Neural cell (in vitro differentiated cells): ENCODE results near the gene IL12B. TPM values are rescaled to one million over a fixed set of nuclear protein-coding genes. Genes with fewer than 3 reads are reported as not detected.

ENCODE experiments used
- H2AFZ ChIP-seq: fragments of 200-600, 300-800 bp; sonication (generic), shearing (Covaris generic); 2 replicates; pipeline ENCODE4 v1.6.0; 2014; ENCODE audit warnings: low read depth, mild to moderate bottlenecking, antibody characterized with exemption, low read length, moderate library complexity
- H3F3A ChIP-seq: fragments of 200-600 bp; shearing (Covaris generic); 2 replicates; pipeline ENCODE4 v1.6.1; 2016; ENCODE audit warnings: mild to moderate bottlenecking, moderate library complexity, mixed read lengths, antibody characterized with exemption, low read length; ENCODE audit not compliant: insufficient read depth, poor library complexity, severe bottlenecking
- H3K27ac ChIP-seq: fragments of 200-600, 300-800 bp; sonication (generic), shearing (Covaris generic); 2 replicates; pipeline ENCODE4 v1.5.1; 2014; ENCODE audit warnings: mild to moderate bottlenecking, low read length, moderate library complexity
- H3K27me3 ChIP-seq: fragments of 300-800, 200-600 bp; sonication (generic), shearing (Covaris generic); 2 replicates; pipeline ENCODE4 v1.6.0; 2014; ENCODE audit warnings: mild to moderate bottlenecking, low read depth, low read length, moderate library complexity; ENCODE audit not compliant: insufficient read depth
- H3K36me3 ChIP-seq: fragments of 300-800, 200-600 bp; sonication (generic), shearing (Covaris generic); 2 replicates; pipeline ENCODE4 v1.5.1; 2014; ENCODE audit warnings: mild to moderate bottlenecking, antibody characterized with exemption, low read length, moderate library complexity; ENCODE audit not compliant: insufficient read depth
- H3K4me2 ChIP-seq: fragments of 300-800, 200-600 bp; sonication (generic), shearing (Covaris generic); 2 replicates; pipeline ENCODE4 v1.6.0; 2014; ENCODE audit warnings: mild to moderate bottlenecking, low read length
- H3K4me3 ChIP-seq: fragments of 300-800, 200-600 bp; sonication (generic), shearing (Covaris generic); 2 replicates; pipeline ENCODE4 v1.5.1; 2014; ENCODE audit warnings: mild to moderate bottlenecking, low read length, moderate library complexity
- H3K79me2 ChIP-seq: fragments of 200-600 bp; shearing (Covaris generic); replicated peaks from 2 replicates; pipeline ENCODE4 v1.6.0; 2014; ENCODE audit warnings: mild to moderate bottlenecking, low read length, moderate library complexity; ENCODE audit not compliant: insufficient read depth
- H3K9ac ChIP-seq: fragments of 300-800, 200-600 bp; sonication (generic), shearing (Covaris generic); 2 replicates; pipeline ENCODE4 v1.6.1; 2016; ENCODE audit warnings: mild to moderate bottlenecking, low read length, mixed read lengths
- H3K9me2 ChIP-seq: fragments of 200-600 bp; shearing (Covaris generic); 2 replicates; pipeline ENCODE4 v1.6.1; 2016; ENCODE audit warnings: mild to moderate bottlenecking, low read length, mixed read lengths; ENCODE audit not compliant: insufficient read depth
- H3K9me3 ChIP-seq: fragments of 200-600, 300-800 bp; sonication (generic), shearing (Covaris generic); 2 replicates; pipeline ENCODE4 v1.6.1; 2016; ENCODE audit warnings: mild to moderate bottlenecking, mixed run types, low read length, moderate library complexity, mixed read lengths
- H4K20me1 ChIP-seq: fragments of 200-600 bp; shearing (Covaris generic); 2 replicates; pipeline ENCODE4 v1.6.1; 2016; ENCODE audit warnings: mild to moderate bottlenecking, mixed run types; ENCODE audit not compliant: insufficient read depth
- CTCF ChIP-seq: fragments of 450-650 bp; IDR thresholded peaks from 2 replicates; pipeline ENCODE4 v1.5.1; 2014; ENCODE audit warnings: antibody characterized with exemption, mild to moderate bottlenecking, moderate library complexity; ENCODE audit not compliant: poor library complexity, severe bottlenecking
- EP300 ChIP-seq: fragments of 450-650 bp; conservative IDR thresholded peaks from 2 replicates; pipeline ENCODE4 v1.6.1; 2014; ENCODE audit warnings: antibody characterized with exemption, mild to moderate bottlenecking, moderate library complexity; ENCODE audit not compliant: poor library complexity, severe bottlenecking
- EZH2 ChIP-seq: fragments of 200-600, 300-800 bp; shearing (Covaris generic), sonication (generic); IDR thresholded peaks from 2 replicates; pipeline ENCODE4 v1.6.1; 2014; ENCODE audit warnings: antibody characterized with exemption, low read length, borderline replicate concordance, mild to moderate bottlenecking; ENCODE audit not compliant: insufficient read depth, poor library complexity, severe bottlenecking
- MXI1 ChIP-seq: fragments of 450-650 bp; conservative IDR thresholded peaks from 2 replicates; pipeline ENCODE4 v1.6.1; 2014; ENCODE audit warnings: antibody characterized with exemption, mild to moderate bottlenecking; ENCODE audit not compliant: poor library complexity, severe bottlenecking
- POLR2AphosphoS5 ChIP-seq: IDR thresholded peaks from 2 replicates; pipeline ENCODE4 v1.6.1; 2012
- RAD21 ChIP-seq: fragments of 450-650 bp; conservative IDR thresholded peaks from 2 replicates; pipeline ENCODE4 v1.6.1; 2014; ENCODE audit warnings: antibody characterized with exemption, mild to moderate bottlenecking, moderate library complexity
- REST ChIP-seq: IDR thresholded peaks from 2 replicates; pipeline ENCODE4 v1.6.1; 2012; ENCODE audit warnings: borderline replicate concordance
- SMC3 ChIP-seq: fragments of 450-650 bp; conservative IDR thresholded peaks from 2 replicates; pipeline ENCODE4 v1.6.1; 2014; ENCODE audit warnings: antibody characterized with exemption, mild to moderate bottlenecking, moderate library complexity; ENCODE audit not compliant: poor library complexity
- TAF1 ChIP-seq: IDR thresholded peaks from 2 replicates; pipeline ENCODE4 v1.6.1; 2012; ENCODE audit warnings: low read depth
- polyA plus RNA-seq: library from polyadenylated mRNA; depleted of rRNA; stranded (reverse); fragments of >200 nt; gene quantifications from 2 replicates; pipeline ENCODE4 v1.2.3, GENCODE V29; 2014

IL12B gene
- polyA plus RNA-seq, 1 donor from 2014 or later: not detected

- no peak overlapping the region for H3K4me3 ChIP-seq
- no peak overlapping the region for H3K27ac ChIP-seq
- no peak overlapping the region for H3K4me2 ChIP-seq
- H3K79me2 ChIP-seq: no peaks in the 10 kb centered on the region
- no peaks in the 10 kb centered on the region for H3K9me2 ChIP-seq
- no peaks in the 10 kb centered on the region for H4K20me1 ChIP-seq
- H3K36me3 ChIP-seq: no peaks in the 10 kb centered on the region
- H3K9me3 ChIP-seq: no peaks in the 10 kb centered on the region
- no peak overlapping the region for H2AFZ ChIP-seq
- H3K9ac ChIP-seq: no peak overlapping the region
- no peak for TF ChIP-seq RAD21
- TF ChIP-seq SMC3: no peak
- TF ChIP-seq EP300: no peak
- TF ChIP-seq EZH2: no peak
- no peak for TF ChIP-seq MXI1
- TF ChIP-seq POLR2AphosphoS5: no peak
- TF ChIP-seq CTCF: no peak
- TF ChIP-seq TAF1: no peak
- no peak for TF ChIP-seq REST
- H3K27me3 ChIP-seq: peaks cover 14% of the 10 kb centered on the region
- H3F3A ChIP-seq: no peaks in the 10 kb centered on the region
These were observed 17.1 kb downstream of the IL12B start for GRCh38 chr5:159313197-159313596.

GRCh38 chr5:159311063-159311462 lies 19.2 kb downstream of the IL12B start:
- H3K9ac ChIP-seq: no peak overlapping the region
- no peaks in the 10 kb centered on the region for H3K9me3 ChIP-seq
- H3K27ac ChIP-seq: no peak overlapping the region
- peak overlapping the region; percentile 40 for H3K4me3 ChIP-seq
- no peaks in the 10 kb centered on the region for H3K9me2 ChIP-seq
- no peaks in the 10 kb centered on the region for H3F3A ChIP-seq
- H3K79me2 ChIP-seq: no peaks in the 10 kb centered on the region
- no peaks in the 10 kb centered on the region for H4K20me1 ChIP-seq
- H2AFZ ChIP-seq: no peak overlapping the region
- TF ChIP-seq MXI1 (no peak), EZH2 (no peak), REST (no peak), CTCF (no peak), POLR2AphosphoS5 (no peak), EP300 (no peak), SMC3 (no peak), RAD21 (no peak), TAF1 (no peak)
- H3K27me3 ChIP-seq: peaks cover 14% of the 10 kb centered on the region
- no peaks in the 10 kb centered on the region for H3K36me3 ChIP-seq
- H3K4me2 ChIP-seq: no peak overlapping the region
